Thyroid gland (tissue), 4 donors: ENCODE measurements around the gene RAI14. TPM values are rescaled to one million over a fixed set of nuclear protein-coding genes. Genes with fewer than 3 reads are reported as not detected.
"Not testable (repeated sequence)": the region's sequence is repeated elsewhere in the genome, so short reads cannot be mapped to it uniquely, and the experiment has no call there.

Experiments
- DNase-seq, 2 donors: peaks; one replicate each; pipeline ENCODE4 v3.0.0-alpha.2; 2019
- H3K27ac ChIP-seq, 3 donors: fragments of 200-600 bp; sonication (generic); 1 replicate in 2 of 3; 2 replicates in 1 of 3; pipeline ENCODE4 v1.5.1; 2016 to 2019; ENCODE audit warnings: mild to moderate bottlenecking in 1 of 3, moderate library complexity in 1 of 3
- H3K27me3 ChIP-seq: fragments of 200-600 bp; sonication (generic); one replicate; pipeline ENCODE4 v1.5.1; 2019
- H3K36me3 ChIP-seq, 2 donors: fragments of 200-600 bp; sonication (generic); one replicate each; pipeline ENCODE4 v1.5.1; 2016 to 2019
- H3K4me1 ChIP-seq, 2 donors: fragments of 200-600 bp; sonication (generic); one replicate each; pipeline ENCODE4 v1.5.1; 2017 to 2019
- H3K4me3 ChIP-seq, 3 donors: fragments of 200-600 bp; sonication (generic); replicated peaks in 1 of 3; 1 replicate in 2 of 3; 2 replicates in 1 of 3; pipeline ENCODE4 v1.5.1; 2016; ENCODE audit warnings: mild to moderate bottlenecking in 1 of 3
- H3K9me3 ChIP-seq: fragments of 200-600 bp; sonication (generic); one replicate; pipeline ENCODE4 v1.5.1; 2017
- CTCF ChIP-seq, 6 experiments: fragments of 200-600 bp in 3 of 6; fragments of 450-650 bp in 3 of 6; sonication (generic) in 3 of 6; IDR thresholded peaks; one replicate each; pipeline ENCODE4 v1.5.1; 2016 to 2019; ENCODE audit warnings: antibody characterized with exemption in 6 of 6, mild to moderate bottlenecking in 2 of 6, inconsistent platforms in 1 of 6, moderate library complexity in 1 of 6
- POLR2A ChIP-seq, 2 donors: fragments of 450-650 bp; IDR thresholded peaks; one replicate each; pipeline ENCODE4 v1.6.1; 2017; ENCODE audit warnings: antibody characterized with exemption in 2 of 2, mild to moderate bottlenecking in 2 of 2, moderate library complexity in 1 of 2
- WGBS, 2 donors: methylation state at CpG; one replicate each; pipeline ENCODE4 v1.1.5; 2017; 5-methylcytosine and 5-hydroxymethylcytosine counted together
- intact Hi-C: fragments of 100-400 bp; cut with DNase I; formaldehyde crosslinking; loops from one replicate; pipeline ENCODE4 v1.15.1; 2023
- total RNA-seq, 4 donors: library from RNA; depleted of rRNA; stranded (reverse); fragments of >200 nt; gene quantifications; one replicate each; pipeline ENCODE4 v1.2.3, GENCODE V29; 2016

RAI14 gene
- total RNA-seq, 4 donors from 2014 or later: 16.9 to 23.5 (median 20.8) TPM

- intact Hi-C loops: no loop called here
- DNase-seq: no peak
- Histone ChIP-seq H3K4me1 (no peaks in the 10 kb centered on the region), H3K4me3 (no peak overlapping the region), H3K27me3 (no peaks in the 10 kb centered on the region), H3K36me3 (no peaks in the 10 kb centered on the region), H3K27ac (no peak overlapping the region), H3K9me3 (no peaks in the 10 kb centered on the region)
- 94 to 98% methylated on average over 3 of the region's 3 CpGs for WGBS, 2 donors
- TF ChIP-seq CTCF (IDR thresholded peaks at IDR 0.05) (no peak), POLR2A (IDR thresholded peaks at IDR 0.05) (no peak)
Observed at GRCh38 chr5:34758514-34758913, 102.4 kb downstream of the RAI14 start.

GRCh38 chr5:34759213-34759612, 103.1 kb downstream of the RAI14 start:
- H3K27ac ChIP-seq, intact Hi-C loops: not testable (repeated sequence)
- 90 to 95% methylated on average over 5 of the region's 5 CpGs for WGBS, 2 donors

GRCh38 chr5:34765662-34766061, 109.5 kb downstream of the RAI14 start:
- H3K9me3 ChIP-seq: no peaks in the 10 kb centered on the region
- no peaks in the 10 kb centered on the region for H3K27me3 ChIP-seq
- TF ChIP-seq CTCF (IDR thresholded peaks at IDR 0.05) (no peak), POLR2A (IDR thresholded peaks at IDR 0.05) (no peak)
- H3K4me3 ChIP-seq: no peak overlapping the region
- 100% methylated on average over 1 of the region's 1 CpG for WGBS, 2 donors
- H3K27ac ChIP-seq: no peak overlapping the region
- intact Hi-C loops: no loop called here
- no peaks in the 10 kb centered on the region for H3K36me3 ChIP-seq
- no peak for DNase-seq
- no peaks in the 10 kb centered on the region for H3K4me1 ChIP-seq

More at GRCh38 chr5:34759213-34759612, 103.1 kb downstream of the RAI14 start:
- H3K9me3 ChIP-seq, H3K36me3 ChIP-seq, H3K4me1 ChIP-seq, H3K4me3 ChIP-seq, H3K27me3 ChIP-seq, DNase-seq: not testable (repeated sequence)

- Histone ChIP-seq H3K27ac (no peak overlapping the region), H3K27me3 (no peaks in the 10 kb centered on the region), H3K4me3 (no peak overlapping the region), H3K4me1 (peaks cover 5 to 14% of the 10 kb centered on the region in 2 donors), H3K36me3 (no peaks in the 10 kb centered on the region), H3K9me3 (no peaks in the 10 kb centered on the region)
- intact Hi-C loops: no loop called here
- TF ChIP-seq POLR2A (IDR thresholded peaks at IDR 0.05) (no peak), CTCF (IDR thresholded peaks at IDR 0.05) (no peak)
- 85 to 93% methylated on average over 7 of the region's 7 CpGs for WGBS, 2 donors
- peak in 1 of 2 donors; percentile 8 for DNase-seq
Observed at GRCh38 chr5:34767180-34767579, 111.1 kb downstream of the RAI14 start.

GRCh38 chr5:34770486-34770885, 114.4 kb downstream of the RAI14 start:
- 92 to 97% methylated on average over 4 of the region's 4 CpGs for WGBS, 2 donors
- Histone ChIP-seq H3K9me3 (no peaks in the 10 kb centered on the region), H3K36me3 (no peaks in the 10 kb centered on the region), H3K27me3 (no peaks in the 10 kb centered on the region), H3K4me3 (no peak overlapping the region), H3K27ac (no peak overlapping the region), H3K4me1 (peaks cover 12 to 21% of the 10 kb centered on the region in 2 donors)
- no peak for DNase-seq
- no peak for TF ChIP-seq CTCF (IDR thresholded peaks at IDR 0.05)
- TF ChIP-seq POLR2A (IDR thresholded peaks at IDR 0.05): no peak
- intact Hi-C loops: no loop called here

GRCh38 chr5:34771076-34771475, 114.9 kb downstream of the RAI14 start:
- no peak for DNase-seq
- Histone ChIP-seq H3K4me1 (peaks cover 12 to 21% of the 10 kb centered on the region in 2 donors), H3K27ac (peak overlapping the region in 1 of 3 donors; percentile 24), H3K27me3 (no peaks in the 10 kb centered on the region), H3K36me3 (no peaks in the 10 kb centered on the region), H3K4me3 (no peak overlapping the region), H3K9me3 (no peaks in the 10 kb centered on the region)
- no peak for TF ChIP-seq CTCF (IDR thresholded peaks at IDR 0.05)
- no peak for TF ChIP-seq POLR2A (IDR thresholded peaks at IDR 0.05)
- WGBS, 2 donors: 47 to 57% methylated on average over 5 of the region's 5 CpGs
- intact Hi-C loops: no loop called here
